ENCODE measurements around the gene DEPDC5.

Gene DEPDC5

GRCh38 chr22:31896472-31896871 is 142.7 kb downstream of the DEPDC5 start:
- no peak for DNase-seq (ENCODE audit: low spot score)
- in situ Hi-C loops (cut with MboI; ENCODE audit: low sequenced_read_pairs, unreplicated experiment), result no loop called here
- no peak for TF ChIP-seq CTCF (IDR thresholded peaks at IDR 0.05; ENCODE audit: borderline replicate concordance, control extremely low read depth, extremely low read depth, insufficient read depth, missing control alignments)

- in situ Hi-C loops (cut with MboI; ENCODE audit: low sequenced_read_pairs, unreplicated experiment), result no loop called here
- DNase-seq (ENCODE audit: low spot score), result no peak
- no peak for TF ChIP-seq CTCF (IDR thresholded peaks at IDR 0.05; ENCODE audit: borderline replicate concordance, control extremely low read depth, extremely low read depth, insufficient read depth, missing control alignments)
Observed at GRCh38 chr22:31897842-31898805, 144.3 kb downstream of the DEPDC5 start.

GRCh38 chr22:31898926-31899325 is 145.1 kb downstream of the DEPDC5 start:
- in situ Hi-C loops (cut with MboI; ENCODE audit: low sequenced_read_pairs, unreplicated experiment), result no loop called here
- no peak for TF ChIP-seq CTCF (IDR thresholded peaks at IDR 0.05; ENCODE audit: borderline replicate concordance, control extremely low read depth, extremely low read depth, insufficient read depth, missing control alignments)
- no peak for DNase-seq (ENCODE audit: low spot score)

GRCh38 chr22:31899669-31900068 is 145.8 kb downstream of the DEPDC5 start:
- no peak for TF ChIP-seq CTCF (IDR thresholded peaks at IDR 0.05; ENCODE audit: borderline replicate concordance, control extremely low read depth, extremely low read depth, insufficient read depth, missing control alignments)
- in situ Hi-C loops (cut with MboI; ENCODE audit: low sequenced_read_pairs, unreplicated experiment), result no loop called here
- DNase-seq (ENCODE audit: low spot score), result no peak

GRCh38 chr22:31901388-31902137 is 147.7 kb downstream of the DEPDC5 start:
- no peak for TF ChIP-seq CTCF (IDR thresholded peaks at IDR 0.05; ENCODE audit: borderline replicate concordance, control extremely low read depth, extremely low read depth, insufficient read depth, missing control alignments)
- no peak for DNase-seq (ENCODE audit: low spot score)
- in situ Hi-C loops (cut with MboI; ENCODE audit: low sequenced_read_pairs, unreplicated experiment), result no loop called here

- DNase-seq (ENCODE audit: low spot score), result no peak
- TF ChIP-seq CTCF (IDR thresholded peaks at IDR 0.05; ENCODE audit: borderline replicate concordance, control extremely low read depth, extremely low read depth, insufficient read depth, missing control alignments), result no peak
- in situ Hi-C loops (cut with MboI; ENCODE audit: low sequenced_read_pairs, unreplicated experiment), result no loop called here
Observed at GRCh38 chr22:31904651-31905050, 150.8 kb downstream of the DEPDC5 start.

Data from GM13976 (cell line).